ENCODE measurements around the gene GET4.
"Not testable (repeated sequence)": the region's sequence is repeated elsewhere in the genome, so short reads cannot be mapped to it uniquely, and the experiment has no call there.

The GET4 gene

GRCh38 chr7:871900-872537 lies 4.3 kb upstream of the GET4 start:
- peaks cover 15% of the 10 kb centered on the region; the same call in 1 of the 2 replicates for H3K36me3 ChIP-seq (ENCODE audit: insufficient read depth, low read length)
- no peaks in the 10 kb centered on the region for H3K9me3 ChIP-seq (ENCODE audit: control insufficient read depth, insufficient read depth, low read length)
- H3K4me1 ChIP-seq (ENCODE audit: insufficient read depth, low read length), result 0 out of 2 replicates have a peak, but pooled peaks cover 3% of the 10 kb centered on the region
- H3K9ac ChIP-seq (ENCODE audit: low read depth, low read length), result no peak overlapping the region

GRCh38 chr7:872685-873084 lies 3.7 kb upstream of the GET4 start:
- peaks cover 12% of the 10 kb centered on the region; the same call in 1 of the 2 replicates for H3K36me3 ChIP-seq (ENCODE audit: insufficient read depth, low read length)

GRCh38 chr7:873367-874002 lies 2.9 kb upstream of the GET4 start:
- Histone ChIP-seq H3K36me3 (ENCODE audit: insufficient read depth, low read length) (peaks cover 11% of the 10 kb centered on the region; the same call in 1 of the 2 replicates), H3K9ac (ENCODE audit: low read depth, low read length) (no peak overlapping the region), H3K4me1 (ENCODE audit: insufficient read depth, low read length) (0 out of 2 replicates have a peak, but pooled peaks cover 3% of the 10 kb centered on the region), H3K9me3 (ENCODE audit: control insufficient read depth, insufficient read depth, low read length) (no peaks in the 10 kb centered on the region)

More at GRCh38 chr7:872685-873084, 3.7 kb upstream of the GET4 start:
- not testable (repeated sequence) for H3K4me1 ChIP-seq (ENCODE audit: insufficient read depth, low read length); H3K9ac ChIP-seq (ENCODE audit: low read depth, low read length); H3K9me3 ChIP-seq (ENCODE audit: control insufficient read depth, insufficient read depth, low read length)

GRCh38 chr7:874031-874749 lies 2.2 kb upstream of the GET4 start:
- Histone ChIP-seq H3K9ac (ENCODE audit: low read depth, low read length) (no peak overlapping the region), H3K36me3 (ENCODE audit: insufficient read depth, low read length) (peaks cover 8% of the 10 kb centered on the region; the same call in 1 of the 2 replicates), H3K4me1 (ENCODE audit: insufficient read depth, low read length) (peaks cover 3% of the 10 kb centered on the region; the same call in 1 of the 2 replicates), H3K9me3 (ENCODE audit: control insufficient read depth, insufficient read depth, low read length) (no peaks in the 10 kb centered on the region)

GRCh38 chr7:875051-875450 lies 1.3 kb upstream of the GET4 start:
- Histone ChIP-seq H3K9ac (ENCODE audit: low read depth, low read length) (no peak overlapping the region), H3K36me3 (ENCODE audit: insufficient read depth, low read length) (0 out of 2 replicates have a peak, but pooled peaks cover 4% of the 10 kb centered on the region), H3K9me3 (ENCODE audit: control insufficient read depth, insufficient read depth, low read length) (no peaks in the 10 kb centered on the region), H3K4me1 (ENCODE audit: insufficient read depth, low read length) (peaks cover 3% of the 10 kb centered on the region; the same call in 1 of the 2 replicates)

- no peaks in the 10 kb centered on the region for H3K9me3 ChIP-seq (ENCODE audit: control insufficient read depth, insufficient read depth, low read length)
- peaks cover 3% of the 10 kb centered on the region; the same call in 1 of the 2 replicates for H3K4me1 ChIP-seq (ENCODE audit: insufficient read depth, low read length)
- 0 out of 2 replicates have a peak, but pooled peaks cover 4% of the 10 kb centered on the region for H3K36me3 ChIP-seq (ENCODE audit: insufficient read depth, low read length)
- peak overlapping the region; percentile 39; the same call in 1 of the 2 replicates for H3K9ac ChIP-seq (ENCODE audit: low read depth, low read length)
Measured at GRCh38 chr7:875476-876076, 778 bp upstream of the GET4 start.

- Histone ChIP-seq H3K9me3 (ENCODE audit: control insufficient read depth, insufficient read depth, low read length) (no peaks in the 10 kb centered on the region), H3K36me3 (ENCODE audit: insufficient read depth, low read length) (peaks cover 4% of the 10 kb centered on the region; the same call in 1 of the 2 replicates), H3K9ac (ENCODE audit: low read depth, low read length) (peak overlapping the region; percentile 90), H3K4me1 (ENCODE audit: insufficient read depth, low read length) (peaks cover 3% of the 10 kb centered on the region; the same call in 1 of the 2 replicates)
Measured at GRCh38 chr7:876972-877311, 588 bp downstream of the GET4 start.

GRCh38 chr7:877312-878232 lies 1.2 kb downstream of the GET4 start:
- peak overlapping the region; percentile 90 for H3K9ac ChIP-seq (ENCODE audit: low read depth, low read length)
- H3K36me3 ChIP-seq (ENCODE audit: insufficient read depth, low read length), result peaks cover 4% of the 10 kb centered on the region; the same call in 1 of the 2 replicates
- H3K9me3 ChIP-seq (ENCODE audit: control insufficient read depth, insufficient read depth, low read length), result no peaks in the 10 kb centered on the region
- H3K4me1 ChIP-seq (ENCODE audit: insufficient read depth, low read length), result peaks cover 3% of the 10 kb centered on the region; the same call in 1 of the 2 replicates

- peaks cover under 1% of the 10 kb centered on the region; the same call in 1 of the 2 replicates for H3K36me3 ChIP-seq (ENCODE audit: insufficient read depth, low read length)
- no peaks in the 10 kb centered on the region; the same call in 1 of the 2 replicates for H3K4me1 ChIP-seq (ENCODE audit: insufficient read depth, low read length)
- no peaks in the 10 kb centered on the region for H3K9me3 ChIP-seq (ENCODE audit: control insufficient read depth, insufficient read depth, low read length)
- no peak overlapping the region for H3K9ac ChIP-seq (ENCODE audit: low read depth, low read length)
Measured at GRCh38 chr7:879093-879492, 2.7 kb downstream of the GET4 start.

GRCh38 chr7:879706-880105 lies 3.4 kb downstream of the GET4 start:
- Histone ChIP-seq H3K36me3 (ENCODE audit: insufficient read depth, low read length) (no peaks in the 10 kb centered on the region; the same call in 1 of the 2 replicates), H3K9ac (ENCODE audit: low read depth, low read length) (no peak overlapping the region)

GRCh38 chr7:880450-880849 lies 4.1 kb downstream of the GET4 start:
- Histone ChIP-seq H3K9ac (ENCODE audit: low read depth, low read length) (no peak overlapping the region), H3K36me3 (ENCODE audit: insufficient read depth, low read length) (no peaks in the 10 kb centered on the region; the same call in 1 of the 2 replicates), H3K4me1 (ENCODE audit: insufficient read depth, low read length) (no peaks in the 10 kb centered on the region; the same call in 1 of the 2 replicates), H3K9me3 (ENCODE audit: control insufficient read depth, insufficient read depth, low read length) (no peaks in the 10 kb centered on the region)

More at GRCh38 chr7:879706-880105, 3.4 kb downstream of the GET4 start:
- Histone ChIP-seq H3K9me3 (ENCODE audit: control insufficient read depth, insufficient read depth, low read length) (no peaks in the 10 kb centered on the region), H3K4me1 (ENCODE audit: insufficient read depth, low read length) (no peaks in the 10 kb centered on the region; the same call in 1 of the 2 replicates)

- no peaks in the 10 kb centered on the region; the same call in 1 of the 2 replicates for H3K36me3 ChIP-seq (ENCODE audit: insufficient read depth, low read length)
- H3K4me1 ChIP-seq (ENCODE audit: insufficient read depth, low read length), result no peaks in the 10 kb centered on the region; the same call in 1 of the 2 replicates
- H3K9me3 ChIP-seq (ENCODE audit: control insufficient read depth, insufficient read depth, low read length), result no peaks in the 10 kb centered on the region
Measured at GRCh38 chr7:881441-882234, 5.3 kb downstream of the GET4 start.

More at GRCh38 chr7:881441-882234, 5.3 kb downstream of the GET4 start:
- H3K9ac ChIP-seq (ENCODE audit: low read depth, low read length), result no peak overlapping the region
